COR-L47 (cell line): ENCODE data around the gene NOS3.
A peak's percentile ranks its signal among the peaks of the same experiment; 100 is the strongest.

ENCODE experiments used
- DNase-seq: peaks from one replicate; lab custom pipeline; 2025; lab: John Stamatoyannopoulos, UW

NOS3 gene

DNA sequence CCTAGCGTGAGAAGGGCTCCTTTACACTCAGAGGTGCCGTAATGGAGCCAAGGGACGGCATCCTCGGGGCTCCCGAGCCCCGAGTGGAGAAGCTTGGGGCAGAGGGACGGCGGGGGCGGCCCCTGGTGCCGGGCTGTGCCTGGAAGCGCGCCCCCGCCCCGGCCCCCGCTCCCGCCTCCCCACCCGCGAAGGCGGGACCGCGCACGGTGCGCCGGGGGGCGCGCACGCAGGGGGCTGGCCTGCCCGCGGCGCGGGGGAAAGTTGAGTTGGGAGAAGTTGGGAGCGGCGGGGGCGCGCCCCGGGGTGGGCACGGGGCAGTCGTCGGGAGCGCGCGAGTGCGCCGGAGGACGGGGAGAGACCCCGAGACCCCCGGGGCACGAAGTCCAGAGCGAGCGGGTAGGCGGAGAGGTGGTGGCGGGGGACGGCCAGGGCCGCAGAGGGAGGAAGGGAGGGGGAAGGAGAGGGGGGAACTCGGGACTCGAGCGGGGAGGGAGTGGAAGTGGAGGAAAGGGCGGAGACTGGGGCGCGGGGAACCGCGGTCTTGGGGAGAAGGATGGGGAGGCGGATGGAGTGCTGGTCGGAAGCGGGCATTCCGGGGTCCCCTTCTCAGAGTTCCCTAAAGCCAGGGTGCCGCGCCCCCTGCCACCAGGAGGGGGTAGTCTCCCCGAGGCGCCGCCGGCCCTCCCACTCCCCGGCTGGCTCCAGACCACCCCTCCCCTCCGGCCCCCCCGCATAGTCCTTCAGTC, 68.7 kb downstream of the NOS3 start, which contains the start of gene SLC4A2:
Gene SLC4A2 (plus strand): TSS at position 223 of the 746 bp plus-strand sequence. CDS start 2,399 bp downstream, outside the sequence.
- DNase-seq: peak; percentile 38

DNA sequence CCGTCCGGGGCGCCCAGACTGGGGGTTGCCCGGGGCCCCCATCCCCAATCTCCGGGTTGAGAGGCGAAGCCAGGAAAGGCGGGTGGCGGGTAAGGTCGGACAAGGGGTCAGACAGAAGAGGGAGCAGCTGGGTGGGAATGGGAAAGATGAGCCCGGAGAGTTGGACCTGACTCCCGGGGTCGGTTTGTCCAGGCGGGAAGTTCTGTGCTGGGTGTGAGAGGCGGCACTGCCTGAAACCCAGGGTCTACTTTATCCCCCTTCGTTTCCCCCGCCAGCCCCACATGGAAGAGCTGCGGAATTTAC, 69.2 kb downstream of the NOS3 start:
- no peak for DNase-seq

DNA sequence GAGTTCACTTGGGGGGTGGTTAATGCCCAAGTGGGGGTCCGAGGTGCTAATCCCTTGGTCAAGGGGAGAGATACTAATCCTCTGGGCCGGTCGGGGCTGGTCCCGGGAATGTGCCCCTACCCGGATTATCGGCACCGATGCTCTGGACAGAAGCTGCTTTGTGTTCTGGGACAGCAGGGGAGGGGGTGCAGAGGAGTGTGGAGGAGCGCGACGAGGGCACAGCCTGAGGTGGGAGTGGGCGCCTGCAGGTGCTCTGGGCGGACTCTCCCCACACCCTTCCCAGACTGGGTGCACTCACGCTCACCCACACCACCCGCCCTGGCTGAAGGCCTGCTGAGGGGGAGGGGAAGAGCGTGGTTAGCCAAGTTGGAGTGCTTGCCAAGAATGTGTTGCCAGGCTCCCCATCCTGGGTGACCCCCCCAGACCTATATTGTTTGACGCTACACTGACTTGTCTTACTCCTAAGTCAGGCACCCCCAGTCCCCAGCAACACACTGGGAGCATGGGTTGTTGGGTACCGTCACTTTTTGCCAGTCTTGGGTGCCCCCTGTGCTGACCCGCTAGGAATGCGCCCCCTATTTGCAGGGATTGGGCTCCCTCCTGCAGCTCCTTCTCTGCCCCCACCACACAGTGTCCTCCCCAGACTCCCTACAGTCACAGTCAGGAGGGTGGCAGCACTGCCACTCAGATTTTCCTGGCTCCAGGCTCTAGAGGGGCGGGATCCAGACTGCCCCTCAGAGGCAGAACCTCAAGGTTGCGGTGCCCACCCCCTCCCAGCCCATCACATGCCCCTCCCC, 69.8 kb downstream of the NOS3 start:
- peak; percentile 65 for DNase-seq

DNA sequence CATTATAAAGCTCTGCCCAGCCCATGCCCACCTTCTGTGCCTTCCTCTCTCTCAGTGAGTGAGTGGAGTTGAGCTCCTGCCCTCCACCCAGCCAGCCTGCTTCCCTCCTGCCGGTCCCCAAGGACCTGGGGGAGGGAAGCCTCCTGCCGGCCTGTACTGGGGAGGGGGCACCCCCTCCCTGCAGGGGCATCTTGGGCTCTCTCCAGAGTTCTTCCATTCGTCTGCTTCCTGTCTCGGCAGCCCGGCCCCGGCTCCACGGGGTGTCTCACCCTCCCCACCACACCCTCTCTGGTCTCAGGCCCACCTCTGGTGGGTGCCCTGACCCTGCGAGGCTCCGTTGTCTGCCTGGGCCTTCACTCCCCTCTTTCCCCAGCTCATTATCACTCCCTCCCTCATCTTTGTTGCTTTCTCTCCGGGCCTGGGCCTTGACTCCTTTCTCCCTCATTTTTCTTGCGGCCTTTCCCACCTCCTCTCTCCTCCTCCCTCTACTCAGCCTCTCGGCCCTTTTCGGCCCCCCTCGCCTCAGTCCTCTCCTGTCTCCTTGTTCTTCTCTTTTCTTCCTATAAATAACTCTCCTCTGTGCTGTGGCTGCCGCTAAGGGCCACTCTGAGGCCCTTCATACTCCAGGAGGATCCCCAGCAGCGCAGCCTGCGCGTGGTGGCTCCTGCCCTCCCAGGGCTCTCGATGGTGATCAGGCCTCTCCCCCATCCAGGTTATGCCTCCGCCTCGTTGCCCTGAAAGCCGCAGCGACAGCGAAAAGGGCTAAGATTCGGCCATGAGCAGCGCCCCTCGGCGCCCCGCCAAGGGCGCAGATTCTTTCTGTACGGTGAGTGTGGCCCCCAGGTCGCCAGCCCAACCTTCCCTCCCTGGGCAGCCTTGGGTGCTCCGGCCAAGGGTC, 70.6 kb downstream of the NOS3 start:
- peak; percentile 58 for DNase-seq

DNA sequence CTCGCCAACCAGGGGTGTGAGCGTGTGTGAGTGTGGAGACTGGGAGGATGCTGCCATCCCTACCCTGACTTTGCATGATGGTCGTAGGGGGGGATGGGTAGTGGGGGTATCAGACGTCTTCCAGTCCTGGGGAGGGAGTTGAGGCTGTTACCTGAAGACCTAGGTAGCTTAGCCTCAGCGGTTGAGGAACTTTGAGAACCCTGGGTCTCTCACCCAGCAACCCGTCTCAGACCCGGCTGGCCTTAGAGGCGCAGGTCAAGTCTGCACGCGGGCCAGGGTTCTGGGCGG, 71.2 kb downstream of the NOS3 start:
- no peak for DNase-seq

DNA sequence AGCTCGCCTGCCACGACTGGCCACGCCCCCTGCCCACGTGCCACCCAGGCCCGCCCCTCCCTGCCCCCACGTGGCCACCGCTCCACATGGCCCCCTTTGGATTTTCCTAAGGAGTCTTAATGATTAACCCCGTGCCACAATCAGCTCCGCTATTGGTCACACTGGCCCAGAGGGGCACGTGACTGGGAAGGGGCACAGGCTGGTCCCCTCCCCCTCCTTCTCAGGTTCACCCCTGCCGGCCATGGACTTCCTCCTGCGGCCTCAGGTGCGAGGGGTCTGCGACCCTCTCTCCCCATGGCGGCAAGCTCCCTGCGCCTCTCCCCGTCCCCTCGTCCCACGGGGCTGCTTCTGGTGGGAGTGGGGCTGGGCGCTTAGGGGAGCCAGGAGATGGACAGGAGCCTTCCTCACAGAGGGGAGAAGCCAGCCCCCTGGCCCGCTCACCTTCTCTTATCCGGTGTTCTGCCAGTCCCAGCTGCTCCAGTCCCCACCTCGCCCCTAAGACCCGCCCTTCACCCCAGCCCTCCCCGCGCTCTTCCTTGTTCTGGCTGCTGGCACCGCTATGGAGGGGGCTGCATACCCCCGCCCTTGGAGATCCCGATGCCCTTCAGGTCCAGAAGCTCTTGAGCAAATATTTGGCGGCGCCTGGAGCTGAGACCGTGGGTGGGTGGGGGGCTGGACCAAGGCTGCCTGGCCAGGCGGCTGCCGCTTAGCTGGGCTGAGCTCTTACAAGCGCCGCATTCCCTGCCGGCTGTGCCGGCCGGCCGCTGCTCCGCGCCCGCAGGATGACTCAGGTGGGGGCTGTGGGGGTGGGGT, 71.8 kb downstream of the NOS3 start:
- no peak for DNase-seq

DNA sequence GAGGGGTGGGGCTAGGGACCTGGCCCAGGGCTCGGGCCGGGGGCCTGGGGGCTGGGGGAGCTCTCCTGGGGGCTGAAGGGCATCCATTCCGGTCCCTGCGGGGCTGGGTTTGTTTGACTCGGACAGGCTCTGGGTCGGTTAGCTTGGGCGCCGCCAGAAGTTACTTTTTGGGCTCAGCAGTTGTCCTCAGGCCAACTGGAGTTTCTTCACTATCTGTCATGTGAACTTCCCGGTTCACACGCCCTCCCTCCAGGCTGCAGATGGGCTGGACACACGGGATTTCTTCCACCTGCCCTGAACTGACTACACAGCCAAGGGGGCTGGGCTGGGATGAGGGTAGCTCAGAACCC, 72.4 kb downstream of the NOS3 start:
- DNase-seq: no peak
